WTC11 (cell line): ENCODE results near the gene ACOXL. TPM values are rescaled to one million over a fixed set of nuclear protein-coding genes. Genes with fewer than 3 reads are reported as not detected.
A peak's percentile ranks its signal among the peaks of the same experiment; 100 is the strongest.

Source experiments
- ATAC-seq: fragments of 200-7000 bp; cut with Tn5 transposase; 2 replicates; pipeline ENCODE4 v1.10.0; 2021; ENCODE audit warnings: mild to moderate bottlenecking, moderate library complexity
- Bru-seq: library from RNA; stranded (reverse); fragments of 400-500 nt; gene quantifications from one replicate; lab custom pipeline; 2021; lab: Mats Ljungman, UMichigan
- CTCF ChIA-PET: fragments of 300-600 bp; sonication (Branson Sonifier 250); formaldehyde crosslinking; loops from one replicate; lab custom pipeline; 2021; ENCODE audit warnings: antibody characterized with exemption; lab: Charles Lee
- POLR2A ChIA-PET: fragments of 350-600 bp; sonication (Branson Sonifier 250); formaldehyde crosslinking; loops from one replicate; lab custom pipeline; 2021; ENCODE audit warnings: antibody characterized with exemption; lab: Charles Lee
- DNase-seq: peaks from one replicate; pipeline ENCODE4 v3.0.0; 2021; ENCODE audit warnings: low spot score
- H3K27ac Mint-ChIP-seq: 2 replicates; pipeline ENCODE4 v1.8.0; 2021; ENCODE audit warnings: mixed read lengths
- H3K27me3 Mint-ChIP-seq: 2 replicates; pipeline ENCODE4 v1.8.0; 2021; ENCODE audit warnings: low read depth, mild to moderate bottlenecking, moderate library complexity, mixed read lengths
- H3K36me3 Mint-ChIP-seq: 2 replicates; pipeline ENCODE4 v1.8.0; 2021; ENCODE audit warnings: mixed read lengths
- H3K4me1 Mint-ChIP-seq: 2 replicates; pipeline ENCODE4 v1.8.0; 2022; ENCODE audit warnings: mixed read lengths
- H3K4me3 Mint-ChIP-seq: 2 replicates; pipeline ENCODE4 v1.8.0; 2021; ENCODE audit warnings: mild to moderate bottlenecking, moderate library complexity, mixed read lengths
- H3K9me3 Mint-ChIP-seq: 2 replicates; pipeline ENCODE4 v1.8.0; 2021; ENCODE audit warnings: mixed read lengths
- ATF2 ChIP-seq: sonication (generic); formaldehyde crosslinking; IDR thresholded peaks from 2 replicates; pipeline ENCODE4 v1.8.1; 2022; ENCODE audit warnings: low read depth, missing genetic modification reagents, borderline replicate concordance
- E2F4 ChIP-seq: sonication (generic); formaldehyde crosslinking; IDR thresholded peaks from 2 replicates; pipeline ENCODE4 v1.8.1; 2022; ENCODE audit warnings: low read depth, mild to moderate bottlenecking, moderate library complexity, missing genetic modification reagents, borderline replicate concordance
- EMX1 ChIP-seq: fragments of 250-450 bp; sonication (Bioruptor Pico); IDR thresholded peaks from 2 replicates; pipeline ENCODE4 v1.8.0; 2021; ENCODE audit warnings: mild to moderate bottlenecking
- GTF2I ChIP-seq: fragments of 250-450 bp; sonication (Bioruptor Pico); conservative IDR thresholded peaks from 2 replicates; pipeline ENCODE4 v1.4.0; 2021; ENCODE audit warnings: mild to moderate bottlenecking
- JUN ChIP-seq: sonication (generic); formaldehyde crosslinking; IDR thresholded peaks from 2 replicates; pipeline ENCODE4 v1.8.0; 2023; ENCODE audit warnings: mild to moderate bottlenecking, missing genetic modification reagents
- KAT7 ChIP-seq: sonication (generic); formaldehyde crosslinking; IDR thresholded peaks from 2 replicates; pipeline ENCODE4 v1.8.1; 2023; ENCODE audit warnings: missing genetic modification reagents, mild to moderate bottlenecking, borderline replicate concordance
- MAX ChIP-seq: sonication (generic); formaldehyde crosslinking; IDR thresholded peaks from 2 replicates; pipeline ENCODE4 v1.8.0; 2022; ENCODE audit warnings: mild to moderate bottlenecking, missing genetic modification reagents
- MXD4 ChIP-seq: fragments of 250-450 bp; sonication (Bioruptor Pico); IDR thresholded peaks from 2 replicates; pipeline ENCODE4 v1.8.0; 2021; ENCODE audit warnings: mild to moderate bottlenecking, moderate library complexity, borderline replicate concordance
- NFATC4 ChIP-seq: fragments of 250-450 bp; sonication (Bioruptor Pico); IDR thresholded peaks from 2 replicates; pipeline ENCODE4 v1.9.0; 2021; ENCODE audit warnings: mild to moderate bottlenecking
- NFE2L1 ChIP-seq: sonication (generic); formaldehyde crosslinking; IDR thresholded peaks from 2 replicates; pipeline ENCODE4 v1.8.1; 2023; ENCODE audit warnings: missing genetic modification reagents
- NFYB ChIP-seq: sonication (generic); formaldehyde crosslinking; conservative IDR thresholded peaks from 2 replicates; pipeline ENCODE4 v1.8.0; 2022; ENCODE audit warnings: low read depth, missing genetic modification reagents
- PREB ChIP-seq: sonication (generic); formaldehyde crosslinking; IDR thresholded peaks from 2 replicates; pipeline ENCODE4 v1.8.1; 2022; ENCODE audit warnings: mild to moderate bottlenecking, missing genetic modification reagents, moderate library complexity, borderline replicate concordance
- SP1 ChIP-seq: sonication (generic); formaldehyde crosslinking; conservative IDR thresholded peaks from 2 replicates; pipeline ENCODE4 v1.8.1; 2022; ENCODE audit warnings: missing genetic modification reagents
- USF2 ChIP-seq: sonication (generic); formaldehyde crosslinking; IDR thresholded peaks from 2 replicates; pipeline ENCODE4 v1.8.1; 2023; ENCODE audit warnings: mild to moderate bottlenecking, missing genetic modification reagents, moderate library complexity
- ZNF317 ChIP-seq: sonication (generic); formaldehyde crosslinking; IDR thresholded peaks from 2 replicates; pipeline ENCODE4 v1.8.1; 2023; ENCODE audit warnings: low read depth, mild to moderate bottlenecking, moderate library complexity, missing genetic modification reagents, borderline replicate concordance
- ZNF396 ChIP-seq: fragments of 250-450 bp; sonication (Bioruptor Pico); IDR thresholded peaks from 2 replicates; pipeline ENCODE4 v1.8.0; 2021; ENCODE audit warnings: mild to moderate bottlenecking, moderate library complexity, borderline replicate concordance
- ZNF512 ChIP-seq: sonication (generic); formaldehyde crosslinking; IDR thresholded peaks from 2 replicates; pipeline ENCODE4 v1.8.1; 2022; ENCODE audit warnings: missing genetic modification reagents, borderline replicate concordance
- long read RNA-seq, 3 experiments: library from RNA in 1 of 3; library from capped mRNA in 1 of 3; library from polyadenylated mRNA in 1 of 3; unstranded in 2 of 3; stranded (forward) in 1 of 3; transcript quantifications; one replicate each; pipeline ENCODE4 v2.0.0, GENCODE V29; 2021
- total RNA-seq: library from RNA; stranded (reverse); gene quantifications from 3 replicates; pipeline ENCODE4 v1.2.3, GENCODE V29; 2021
- TF ChIP-seq, protein P1 (sequence below): sonication (generic); formaldehyde crosslinking; IDR thresholded peaks from 2 replicates; pipeline ENCODE4 v1.8.1; 2023; ENCODE audit warnings: mild to moderate bottlenecking, missing genetic modification reagents, borderline replicate concordance
- TF ChIP-seq, protein P2 (sequence below): fragments of 250-450 bp; sonication (Bioruptor Pico); IDR thresholded peaks from 2 replicates; pipeline ENCODE4 v1.9.0; 2021; ENCODE audit warnings: moderate library complexity, mild to moderate bottlenecking, inconsistent platforms, borderline replicate concordance

Gene ACOXL
- total RNA-seq = 14.6 to 15.8 TPM (median 14.9 TPM) in 3 replicates
- Bru-seq, nascent RNA = percentile 68 among the genes with signal in this experiment
- long read RNA-seq, experiment 1, transcript ACOXL-201 (11 exons, 2,188 nt) = minor isoform, 5 of 65 reads
- long read RNA-seq, experiment 1, transcript ACOXL-205 (18 exons, 2,373 nt) = major isoform, 14 of 65 reads
- long read RNA-seq, experiment 1, partial matches to known transcripts = 6 of 65 reads
- long read RNA-seq, experiment 1, other reads (novel, unspliced or antisense) = 40 of 65 reads
- long read RNA-seq, experiment 2, partial matches to known transcripts = 1 of 12 reads
- long read RNA-seq, experiment 2, other reads (novel, unspliced or antisense) = 10 of 12 reads
- long read RNA-seq, experiment 3, partial matches to known transcripts = 6 of 18 reads
- long read RNA-seq, experiment 3, other reads (novel, unspliced or antisense) = 12 of 18 reads

DNA sequence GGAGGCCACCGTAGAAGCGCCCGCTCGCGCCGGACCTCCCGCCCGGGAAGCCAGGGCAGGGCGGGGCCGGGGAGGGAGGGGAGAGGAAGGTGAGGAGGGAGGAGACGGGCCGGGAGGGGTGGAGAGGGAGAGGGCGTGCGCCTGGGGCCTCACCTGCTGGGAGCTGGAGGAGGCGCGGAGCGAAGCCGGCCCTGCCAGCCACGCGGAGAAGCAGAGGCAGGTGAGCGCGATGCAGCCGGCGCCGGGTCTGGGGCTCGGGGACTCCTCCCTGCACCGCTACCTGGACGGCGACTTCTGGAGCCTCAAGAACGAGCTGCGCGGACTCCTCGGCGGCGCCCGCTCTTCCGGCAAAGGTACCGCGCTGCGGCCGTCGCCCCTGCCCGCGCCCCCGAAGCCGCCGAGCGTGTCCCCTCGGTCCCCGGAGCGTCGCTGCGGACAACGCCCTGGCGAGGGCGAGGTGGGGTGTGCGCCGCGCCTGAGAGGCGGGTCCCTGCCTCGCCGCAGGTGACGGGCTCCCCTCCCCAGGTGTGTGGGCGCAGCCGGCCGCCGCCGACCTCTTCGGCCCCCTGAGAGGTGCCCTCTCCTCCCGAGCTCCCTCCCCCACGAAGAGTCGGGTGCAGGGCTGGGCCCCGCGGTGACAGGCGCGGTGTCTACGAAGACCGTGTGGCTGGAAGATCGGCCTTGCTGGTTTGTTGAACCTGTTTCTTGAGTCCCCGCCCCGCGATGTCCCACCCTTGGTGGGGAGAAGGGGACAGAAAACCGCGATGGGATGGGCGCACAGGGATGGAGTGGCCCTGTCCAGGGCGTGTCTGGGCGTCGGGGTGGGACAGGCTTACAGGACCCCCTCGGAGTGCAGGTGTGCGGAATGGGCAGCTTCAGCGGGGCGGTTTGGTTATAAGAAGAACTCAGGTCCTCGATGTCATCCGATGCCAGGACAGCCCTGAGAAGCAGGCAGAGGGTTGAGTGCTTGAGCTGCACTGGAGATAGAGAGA, at the start of gene ACOXL:
Gene ACOXL, plus strand, starts transcription at position 152 of the 992 bp plus-strand sequence. CDS start 35,817 bp downstream, outside the sequence.
- Mint-ChIP-seq H3K4me1 (peaks cover 72% of the 10 kb centered on the region), H3K27ac (peak within 1 kb of the TSS; percentile 22), H3K9me3 (peaks cover 6% of the 10 kb centered on the region; the same call in 1 of the 2 replicates), H3K27me3 (peaks cover 40% of the 10 kb centered on the region), H3K36me3 (peaks cover 9% of the 10 kb centered on the region), H3K4me3 (peak within 1 kb of the TSS; percentile 81)
- ChIA-PET CTCF (interaction anchor here (1.1 to 2.0 kb wide), 3 partner anchors 23 to 55 kb away, joined by 5 to 13 read pairs (median 6); partner anchors contain the start of gene BUB1), POLR2A (interaction anchor here (1.0 to 1.3 kb wide), 4 partner anchors 34 to 55 kb away, joined by 3 to 6 read pairs (median 4); partner anchors contain the start of gene BUB1)
- ATAC-seq (peak; percentile 78), DNase-seq (peak; percentile 91)
- peak; percentile 66; the same call in 1 of the 2 replicates for TF ChIP-seq SP1 (CRISPR knock-in tag)
- TF ChIP-seq E2F4 = no peak
- TF ChIP-seq MXD4 = no peak
- TF ChIP-seq NFE2L1 = no peak
- TF ChIP-seq ZNF317 (CRISPR knock-in tag) = peak; percentile 59; the same call in 1 of the 2 replicates
- TF ChIP-seq, protein P1, sequence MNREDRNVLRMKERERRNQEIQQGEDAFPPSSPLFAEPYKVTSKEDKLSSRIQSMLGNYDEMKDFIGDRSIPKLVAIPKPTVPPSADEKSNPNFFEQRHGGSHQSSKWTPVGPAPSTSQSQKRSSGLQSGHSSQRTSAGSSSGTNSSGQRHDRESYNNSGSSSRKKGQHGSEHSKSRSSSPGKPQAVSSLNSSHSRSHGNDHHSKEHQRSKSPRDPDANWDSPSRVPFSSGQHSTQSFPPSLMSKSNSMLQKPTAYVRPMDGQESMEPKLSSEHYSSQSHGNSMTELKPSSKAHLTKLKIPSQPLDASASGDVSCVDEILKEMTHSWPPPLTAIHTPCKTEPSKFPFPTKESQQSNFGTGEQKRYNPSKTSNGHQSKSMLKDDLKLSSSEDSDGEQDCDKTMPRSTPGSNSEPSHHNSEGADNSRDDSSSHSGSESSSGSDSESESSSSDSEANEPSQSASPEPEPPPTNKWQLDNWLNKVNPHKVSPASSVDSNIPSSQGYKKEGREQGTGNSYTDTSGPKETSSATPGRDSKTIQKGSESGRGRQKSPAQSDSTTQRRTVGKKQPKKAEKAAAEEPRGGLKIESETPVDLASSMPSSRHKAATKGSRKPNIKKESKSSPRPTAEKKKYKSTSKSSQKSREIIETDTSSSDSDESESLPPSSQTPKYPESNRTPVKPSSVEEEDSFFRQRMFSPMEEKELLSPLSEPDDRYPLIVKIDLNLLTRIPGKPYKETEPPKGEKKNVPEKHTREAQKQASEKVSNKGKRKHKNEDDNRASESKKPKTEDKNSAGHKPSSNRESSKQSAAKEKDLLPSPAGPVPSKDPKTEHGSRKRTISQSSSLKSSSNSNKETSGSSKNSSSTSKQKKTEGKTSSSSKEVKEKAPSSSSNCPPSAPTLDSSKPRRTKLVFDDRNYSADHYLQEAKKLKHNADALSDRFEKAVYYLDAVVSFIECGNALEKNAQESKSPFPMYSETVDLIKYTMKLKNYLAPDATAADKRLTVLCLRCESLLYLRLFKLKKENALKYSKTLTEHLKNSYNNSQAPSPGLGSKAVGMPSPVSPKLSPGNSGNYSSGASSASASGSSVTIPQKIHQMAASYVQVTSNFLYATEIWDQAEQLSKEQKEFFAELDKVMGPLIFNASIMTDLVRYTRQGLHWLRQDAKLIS = no peak
- no peak for TF ChIP-seq JUN (CRISPR knock-in tag)
- no peak for TF ChIP-seq ZNF396 (CRISPR knock-in tag)
- peak; percentile 19; the same call in 1 of the 2 replicates for TF ChIP-seq USF2 (CRISPR knock-in tag)
- no peak for TF ChIP-seq ATF2 (CRISPR knock-in tag)
- TF ChIP-seq NFYB (CRISPR knock-in tag) = no peak
- TF ChIP-seq ZNF512 (CRISPR knock-in tag) = no peak
- TF ChIP-seq, protein P2, sequence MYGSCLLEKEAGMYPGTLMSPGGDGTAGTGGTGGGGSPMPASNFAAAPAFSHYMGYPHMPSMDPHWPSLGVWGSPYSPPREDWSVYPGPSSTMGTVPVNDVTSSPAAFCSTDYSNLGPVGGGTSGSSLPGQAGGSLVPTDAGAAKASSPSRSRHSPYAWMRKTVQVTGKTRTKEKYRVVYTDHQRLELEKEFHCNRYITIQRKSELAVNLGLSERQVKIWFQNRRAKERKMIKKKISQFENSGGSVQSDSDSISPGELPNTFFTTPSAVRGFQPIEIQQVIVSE (CRISPR knock-in tag) = no peak
- TF ChIP-seq NFATC4 (CRISPR knock-in tag) = no peak
- peak; percentile 91; the same call in 1 of the 2 replicates for TF ChIP-seq KAT7
- TF ChIP-seq PREB (CRISPR knock-in tag) = no peak
- peak; percentile 92 for TF ChIP-seq MAX (CRISPR knock-in tag)
- no peak for TF ChIP-seq GTF2I
- no peak for TF ChIP-seq EMX1 (CRISPR knock-in tag)
